ENCODE measurements around the gene RAPGEF5. TPM values are rescaled to one million over a fixed set of nuclear protein-coding genes. Genes with fewer than 3 reads are reported as not detected.

The RAPGEF5 gene
- polyA plus RNA-seq, 6 donors from 2014 or later = 1.4 to 6.8 (median 3.0) TPM

DNA sequence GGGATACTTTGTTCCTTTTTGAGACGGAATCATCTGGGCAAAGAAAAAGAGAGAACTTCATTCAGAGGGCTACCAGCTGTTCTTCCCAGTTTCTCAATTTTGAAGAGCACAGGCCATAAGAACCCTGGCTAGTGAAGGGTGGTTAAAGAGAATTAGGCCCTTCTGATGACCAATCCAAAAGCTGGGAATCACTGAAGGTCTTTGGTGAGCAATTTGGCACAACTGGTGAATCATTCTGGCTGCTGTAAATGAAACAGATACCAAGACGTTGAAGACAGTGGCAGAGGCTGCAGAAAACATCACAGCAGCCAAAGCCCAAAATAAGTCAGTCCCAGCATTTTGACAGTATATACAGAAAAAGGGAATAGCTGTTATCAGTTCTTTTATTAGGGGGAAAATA is 5.1 kb downstream of the RAPGEF5 start:
- H3K27ac Mint-ChIP-seq = peak overlapping the region in 2 of 6 donors; percentile 13 to 27
- H3K9me3 Mint-ChIP-seq = peaks cover 0 to 28% (median 14%) of the 10 kb centered on the region in 7 donors
- peaks cover 13 to 26% (median 15%) of the 10 kb centered on the region in 3 donors for H3K4me1 Mint-ChIP-seq
- no peaks in the 10 kb centered on the region for H3K27me3 Mint-ChIP-seq
- H3K4me3 Mint-ChIP-seq = peak overlapping the region in 1 of 8 donors; percentile 11
- peaks cover 11 to 24% of the 10 kb centered on the region in 2 donors for H3K36me3 Mint-ChIP-seq
- DNase-seq (no peak), ATAC-seq (ENCODE audit: low read depth in 2 of 2) (no peak)

DNA sequence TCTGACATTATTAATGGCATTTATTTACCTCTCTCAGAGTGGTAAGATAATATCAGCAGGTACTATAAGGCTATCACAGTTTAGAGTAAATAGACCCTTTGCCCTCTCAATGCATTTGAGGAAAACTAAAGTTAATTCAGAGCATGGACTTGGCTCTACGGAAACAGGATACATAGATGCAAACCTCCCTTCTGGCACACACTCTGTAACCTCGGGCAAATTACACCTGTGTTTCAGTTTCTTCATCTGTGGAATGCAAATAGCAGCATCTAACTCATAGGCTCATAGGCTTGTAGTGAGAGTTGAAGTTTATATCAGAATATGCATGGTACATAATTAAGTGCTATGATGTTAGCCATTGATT is 5.6 kb downstream of the RAPGEF5 start:
- peaks cover 14 to 28% (median 15%) of the 10 kb centered on the region in 3 donors for H3K4me1 Mint-ChIP-seq
- H3K27ac Mint-ChIP-seq = peak overlapping the region in 1 of 6 donors; percentile 27
- H3K9me3 Mint-ChIP-seq = peaks cover 0 to 28% (median 14%) of the 10 kb centered on the region in 7 donors
- H3K36me3 Mint-ChIP-seq = peaks cover 11 to 24% of the 10 kb centered on the region in 2 donors
- H3K27me3 Mint-ChIP-seq = no peaks in the 10 kb centered on the region
- ATAC-seq (ENCODE audit: low read depth in 2 of 2) (no peak), DNase-seq (no peak)
- H3K4me3 Mint-ChIP-seq = peak overlapping the region in 1 of 8 donors; percentile 2

DNA sequence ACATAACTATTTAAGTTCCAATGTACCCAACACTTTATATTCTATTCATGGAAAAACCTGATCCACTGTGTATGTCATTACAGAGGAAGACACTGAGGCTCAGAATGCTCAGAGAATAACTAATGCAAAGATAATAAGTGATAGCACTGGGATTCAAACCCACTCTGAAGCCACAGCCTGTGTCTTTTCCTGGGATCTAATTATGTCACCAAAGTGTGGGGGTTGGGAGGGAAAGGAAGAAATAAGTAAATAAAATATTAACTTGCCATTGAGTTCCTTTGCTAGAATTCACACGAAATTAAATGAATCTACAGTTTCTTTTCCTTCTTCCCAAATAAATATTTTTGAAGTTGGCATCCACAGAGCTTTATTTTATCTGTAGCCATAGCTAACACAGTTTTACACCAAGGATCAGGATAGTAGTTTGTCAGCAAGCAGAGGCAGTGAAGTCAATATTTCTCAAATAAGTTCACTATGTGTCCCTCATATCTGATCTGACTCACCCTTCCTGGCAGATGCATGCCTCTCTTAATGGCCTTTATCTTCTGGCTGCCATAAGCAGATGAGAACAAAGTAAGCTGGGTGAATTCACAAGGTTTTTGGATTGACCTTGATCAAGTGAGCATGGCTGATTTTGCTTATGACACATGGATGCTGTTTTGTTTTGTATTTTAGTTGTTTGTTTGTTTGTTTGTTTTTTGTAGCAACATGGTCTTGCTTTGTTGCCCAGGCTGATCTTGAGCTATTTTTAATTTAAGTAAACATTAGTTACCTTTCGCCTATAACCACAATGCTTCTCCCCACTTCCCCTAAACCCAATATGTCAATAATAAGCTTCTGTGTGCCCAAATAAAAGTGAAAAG is 6.3 kb downstream of the RAPGEF5 start:
- Mint-ChIP-seq H3K9me3 (peaks cover 0 to 28% (median 14%) of the 10 kb centered on the region in 7 donors), H3K36me3 (peaks cover 11 to 24% of the 10 kb centered on the region in 2 donors), H3K27ac (peak overlapping the region in 1 of 6 donors; percentile 63), H3K4me3 (no peak overlapping the region), H3K4me1 (peaks cover 10 to 28% (median 16%) of the 10 kb centered on the region in 3 donors), H3K27me3 (no peaks in the 10 kb centered on the region)
- no peak for ATAC-seq (ENCODE audit: low read depth in 2 of 2)
- no peak for DNase-seq

DNA sequence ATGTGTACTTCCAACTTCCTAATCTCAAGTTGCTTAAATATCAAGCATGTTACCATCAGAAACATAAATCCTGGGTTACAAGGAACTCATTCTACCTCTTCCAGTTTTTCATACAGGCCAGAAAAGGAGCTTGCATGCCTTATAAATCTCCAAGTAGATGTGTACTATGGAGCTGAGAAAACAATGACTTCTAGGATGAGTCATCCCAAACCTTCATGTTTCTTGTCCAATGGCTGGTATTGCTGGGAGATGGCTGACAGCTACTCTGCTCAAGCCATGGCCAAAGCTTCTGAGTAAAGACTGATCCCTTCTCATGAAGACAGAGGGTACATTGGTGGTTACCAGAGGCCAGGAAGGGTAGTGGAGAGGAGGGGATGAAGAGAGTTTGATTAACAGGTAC is 8.6 kb downstream of the RAPGEF5 start:
- Mint-ChIP-seq H3K4me1 (peaks cover 6 to 24% (median 17%) of the 10 kb centered on the region in 3 donors), H3K4me3 (no peak overlapping the region), H3K36me3 (peaks cover 11 to 16% of the 10 kb centered on the region in 2 donors), H3K9me3 (peaks cover 0 to 14% (median 8%) of the 10 kb centered on the region in 7 donors), H3K27ac (peak overlapping the region in 1 of 6 donors; percentile 65), H3K27me3 (no peaks in the 10 kb centered on the region)
- DNase-seq = no peak
- ATAC-seq (ENCODE audit: low read depth in 2 of 2) = no peak

DNA sequence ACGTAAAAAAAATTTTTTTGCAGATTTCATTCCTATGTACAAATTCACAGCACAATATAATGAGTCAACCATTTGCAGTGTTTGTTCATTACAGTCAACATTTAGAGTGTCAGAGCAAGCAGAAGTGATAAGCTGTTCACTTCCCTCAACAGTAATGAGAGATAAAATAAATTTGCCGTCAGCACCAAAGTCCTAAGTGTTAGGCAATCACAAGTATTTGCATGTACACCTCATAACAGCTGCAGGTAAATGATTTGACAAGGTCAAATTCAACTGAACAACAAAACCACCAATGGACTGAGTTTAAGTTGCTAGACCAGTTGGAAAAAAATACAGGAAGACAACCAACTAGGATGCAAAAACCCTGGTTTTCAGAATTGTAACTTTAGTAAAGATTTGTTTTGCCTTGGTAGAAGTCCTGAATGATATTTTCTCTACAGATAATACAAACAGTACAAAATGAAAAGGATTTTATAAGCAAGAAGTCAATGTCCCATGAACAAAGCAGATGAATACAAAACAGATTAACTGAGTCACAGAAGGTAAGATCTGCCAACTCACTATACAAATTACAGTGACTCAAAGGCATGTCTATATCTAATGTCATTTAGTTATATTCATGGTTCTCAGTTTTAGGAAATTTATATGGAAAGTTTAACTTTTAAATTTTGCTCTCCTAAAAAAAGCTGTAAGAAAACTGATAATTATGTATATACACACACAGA is 10.4 kb downstream of the RAPGEF5 start:
- peaks cover 9 to 17% (median 16%) of the 10 kb centered on the region in 3 donors for H3K4me1 Mint-ChIP-seq
- H3K27me3 Mint-ChIP-seq = no peaks in the 10 kb centered on the region
- DNase-seq = no peak
- H3K9me3 Mint-ChIP-seq = peaks cover 0 to under 1% (median 0%) of the 10 kb centered on the region in 7 donors
- no peak overlapping the region for H3K4me3 Mint-ChIP-seq
- peak overlapping the region in 1 of 6 donors; percentile 22 for H3K27ac Mint-ChIP-seq
- peaks cover 0 to 15% of the 10 kb centered on the region in 2 donors for H3K36me3 Mint-ChIP-seq
- no peak for ATAC-seq (ENCODE audit: low read depth in 2 of 2)

DNA sequence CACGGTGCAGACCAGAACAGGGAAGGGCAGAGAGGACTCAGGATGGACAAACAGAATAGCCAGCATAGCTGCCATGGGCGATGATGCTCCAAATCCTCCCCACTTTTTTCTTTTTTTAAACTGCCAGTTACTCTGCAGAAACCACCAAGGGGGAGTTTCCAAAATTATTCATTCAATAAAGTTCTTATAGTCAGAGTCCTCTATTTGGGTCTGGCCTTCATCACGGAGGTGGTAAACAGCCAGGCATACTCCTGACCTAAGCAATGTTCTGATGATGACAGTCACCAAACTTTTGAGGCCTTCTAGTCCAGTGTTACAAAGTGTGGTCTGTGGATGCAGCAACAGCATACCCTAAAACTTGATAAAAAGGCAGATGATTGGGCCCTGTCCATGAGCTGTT is 12.3 kb downstream of the RAPGEF5 start:
- no peaks in the 10 kb centered on the region for H3K27me3 Mint-ChIP-seq
- H3K27ac Mint-ChIP-seq = no peak overlapping the region
- peaks cover 10 to 15% (median 14%) of the 10 kb centered on the region in 3 donors for H3K4me1 Mint-ChIP-seq
- ATAC-seq (ENCODE audit: low read depth in 2 of 2) (no peak), DNase-seq (no peak)
- no peak overlapping the region for H3K4me3 Mint-ChIP-seq
- peaks cover 0 to 8% (median 5%) of the 10 kb centered on the region in 7 donors for H3K9me3 Mint-ChIP-seq
- H3K36me3 Mint-ChIP-seq = peaks cover 0 to 22% of the 10 kb centered on the region in 2 donors

DNA sequence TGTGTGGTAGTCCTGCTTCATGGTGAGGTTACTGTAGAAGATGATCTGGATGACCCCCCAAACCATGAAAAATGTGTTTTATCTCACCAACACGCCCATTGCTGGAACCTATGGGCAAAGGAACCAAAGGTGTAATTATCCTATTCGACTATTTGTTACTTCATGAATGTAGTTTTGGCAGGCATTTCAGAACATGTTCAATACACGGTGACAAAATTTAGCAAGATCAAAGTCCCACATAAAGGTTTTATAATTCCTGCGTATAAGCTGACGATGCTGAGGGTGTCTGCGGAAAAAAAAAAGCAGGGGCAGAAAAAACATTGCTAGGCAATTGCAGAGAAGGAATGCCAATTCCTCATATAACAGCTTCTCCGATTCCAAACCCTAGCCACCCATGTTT is 13.3 kb downstream of the RAPGEF5 start:
- no peak overlapping the region for H3K27ac Mint-ChIP-seq
- no peak overlapping the region for H3K4me3 Mint-ChIP-seq
- DNase-seq (no peak), ATAC-seq (ENCODE audit: low read depth in 2 of 2) (no peak)
- peaks cover 0 to 22% of the 10 kb centered on the region in 2 donors for H3K36me3 Mint-ChIP-seq
- H3K27me3 Mint-ChIP-seq = no peaks in the 10 kb centered on the region
- H3K9me3 Mint-ChIP-seq = peaks cover 0 to 8% (median 5%) of the 10 kb centered on the region in 7 donors
- peaks cover 16 to 25% (median 23%) of the 10 kb centered on the region in 3 donors for H3K4me1 Mint-ChIP-seq

DNA sequence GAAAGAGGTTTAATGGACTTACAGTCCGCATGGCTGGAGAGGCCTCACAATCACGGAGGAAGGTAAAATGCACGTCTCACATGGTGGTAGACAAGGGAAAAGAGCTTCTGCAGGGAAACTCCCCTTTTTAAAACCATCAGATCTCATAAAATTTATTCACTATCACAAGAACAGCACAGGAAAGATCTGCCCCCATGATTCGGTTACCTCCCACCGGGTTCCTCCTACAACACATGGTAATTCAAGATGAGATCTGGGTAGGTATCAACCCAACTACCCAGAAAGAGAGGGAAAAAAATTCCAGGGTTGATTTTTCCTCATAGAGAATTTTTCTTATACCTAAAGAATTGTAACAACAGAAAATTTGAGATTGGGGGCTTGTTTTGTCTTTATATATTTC is 13.9 kb downstream of the RAPGEF5 start:
- H3K36me3 Mint-ChIP-seq = peaks cover 0 to 17% of the 10 kb centered on the region in 2 donors
- ATAC-seq (ENCODE audit: low read depth in 2 of 2) (no peak), DNase-seq (no peak)
- H3K27me3 Mint-ChIP-seq = no peaks in the 10 kb centered on the region
- H3K27ac Mint-ChIP-seq = peak overlapping the region in 1 of 6 donors; percentile 1
- H3K9me3 Mint-ChIP-seq = peaks cover 0 to 8% (median 5%) of the 10 kb centered on the region in 7 donors
- no peak overlapping the region for H3K4me3 Mint-ChIP-seq
- H3K4me1 Mint-ChIP-seq = peaks cover 16 to 27% (median 23%) of the 10 kb centered on the region in 3 donors

DNA sequence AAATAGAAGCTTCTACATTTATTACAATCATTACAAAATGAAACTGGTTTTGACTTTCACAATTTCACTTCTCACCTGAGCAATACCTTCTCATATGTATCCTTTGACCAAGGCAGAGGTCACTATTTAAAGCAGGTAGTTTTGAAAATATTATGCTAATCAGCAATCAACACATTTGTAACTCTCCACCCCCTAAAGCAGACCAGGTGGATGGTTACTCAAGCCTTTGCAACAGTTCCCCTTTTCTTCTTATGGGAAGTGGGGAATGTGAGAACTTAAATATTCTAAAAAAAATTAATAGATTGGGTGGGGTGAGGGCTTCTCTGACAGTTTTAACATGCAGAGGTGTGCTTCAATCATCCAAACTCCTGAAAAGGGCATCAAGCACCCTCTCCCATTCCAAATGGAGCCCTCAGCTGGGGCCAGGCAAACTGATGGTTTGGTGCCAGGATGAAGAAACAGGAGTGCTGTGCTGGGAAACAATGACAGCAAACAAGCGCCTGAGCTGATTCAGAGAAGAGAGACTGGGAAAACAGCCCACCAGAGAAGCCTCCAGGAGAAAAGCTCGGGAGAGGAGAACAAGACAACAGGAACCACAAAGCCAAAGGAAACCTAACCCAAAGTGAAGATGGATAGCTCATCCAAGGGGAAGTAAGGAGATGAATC is 17.1 kb downstream of the RAPGEF5 start:
- Mint-ChIP-seq H3K36me3 (peaks cover 0 to 14% of the 10 kb centered on the region in 2 donors), H3K27me3 (no peaks in the 10 kb centered on the region), H3K9me3 (peaks cover 0 to 8% (median 5%) of the 10 kb centered on the region in 7 donors), H3K27ac (peak overlapping the region in 2 of 6 donors; percentile 44 to 88), H3K4me1 (peaks cover 18 to 32% (median 20%) of the 10 kb centered on the region in 3 donors), H3K4me3 (no peak overlapping the region)
- DNase-seq (no peak), ATAC-seq (ENCODE audit: low read depth in 2 of 2) (peak; percentile 38 to 61)

DNA sequence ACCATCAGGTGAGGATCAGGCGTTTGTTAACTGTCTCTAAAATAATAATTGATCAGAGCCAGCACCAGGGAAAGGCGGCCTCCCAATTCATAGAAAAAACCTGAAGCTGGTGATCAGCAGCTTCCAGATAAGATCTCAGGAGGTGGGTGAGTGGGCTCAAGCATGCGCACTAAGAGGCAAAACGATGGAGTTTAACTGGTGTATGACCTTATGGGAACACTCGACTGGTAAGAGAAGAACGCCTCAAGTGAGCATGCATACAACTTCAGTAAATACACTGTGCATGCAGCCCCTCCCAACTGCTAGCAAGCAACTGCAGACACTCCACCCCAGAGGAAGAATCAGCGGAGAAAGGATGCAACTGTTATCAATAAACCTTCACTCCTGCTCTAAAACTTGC is 18.1 kb downstream of the RAPGEF5 start:
- Mint-ChIP-seq H3K36me3 (peaks cover 0 to 14% of the 10 kb centered on the region in 2 donors), H3K9me3 (peaks cover 0 to 8% (median 5%) of the 10 kb centered on the region in 7 donors), H3K4me1 (peaks cover 18 to 28% (median 20%) of the 10 kb centered on the region in 3 donors), H3K27ac (no peak overlapping the region), H3K4me3 (no peak overlapping the region), H3K27me3 (no peaks in the 10 kb centered on the region)
- no peak for DNase-seq
- no peak for ATAC-seq (ENCODE audit: low read depth in 2 of 2)

DNA sequence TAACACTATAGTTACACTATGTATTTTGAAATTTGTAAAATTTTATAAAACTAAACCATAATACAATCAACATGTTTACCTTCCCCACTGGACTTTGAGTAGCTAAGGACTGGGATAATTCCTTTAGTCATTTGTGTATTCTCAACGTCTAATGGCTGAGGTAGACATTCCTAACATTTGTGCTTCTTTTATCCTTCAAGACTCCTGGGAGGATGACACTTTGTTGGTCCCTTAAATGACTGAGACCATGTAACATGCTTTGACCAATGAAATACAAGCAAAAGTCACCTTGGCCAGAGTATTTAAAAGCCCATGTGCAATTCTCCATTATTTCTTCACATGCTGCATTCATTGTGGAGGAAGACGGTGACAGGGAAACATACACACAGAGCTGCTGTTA is 18.5 kb downstream of the RAPGEF5 start:
- Mint-ChIP-seq H3K27me3 (no peaks in the 10 kb centered on the region), H3K9me3 (peaks cover 0 to 8% (median 5%) of the 10 kb centered on the region in 7 donors), H3K36me3 (peaks cover 0 to 14% of the 10 kb centered on the region in 2 donors), H3K4me1 (peaks cover 18 to 28% (median 20%) of the 10 kb centered on the region in 3 donors), H3K27ac (no peak overlapping the region), H3K4me3 (no peak overlapping the region)
- DNase-seq (no peak), ATAC-seq (ENCODE audit: low read depth in 2 of 2) (no peak)

DNA sequence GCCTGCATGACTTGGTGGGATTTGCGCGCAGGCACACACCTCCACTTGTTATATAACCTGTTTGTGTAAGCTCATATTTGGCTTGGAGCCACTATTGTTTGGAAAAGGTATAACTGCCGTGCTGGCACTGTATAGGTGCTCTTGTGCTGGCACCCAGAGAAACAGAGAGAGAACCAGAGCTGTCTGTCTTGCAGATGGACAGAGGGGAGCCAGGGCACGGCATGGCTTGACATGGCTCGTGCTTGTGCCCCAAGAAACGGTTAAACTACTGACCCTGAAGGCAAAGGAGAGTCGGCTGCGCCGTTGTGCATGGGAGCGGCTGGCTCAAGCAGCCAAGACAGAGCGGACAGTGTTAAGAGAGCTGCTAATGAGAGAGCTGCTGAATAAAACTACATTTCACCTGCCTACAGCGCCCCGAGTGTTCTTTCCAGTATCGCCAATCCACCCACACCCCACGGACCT is 23.2 kb downstream of the RAPGEF5 start:
- Mint-ChIP-seq H3K4me3 (no peak overlapping the region), H3K4me1 (peaks cover 5 to 17% (median 17%) of the 10 kb centered on the region in 3 donors), H3K27ac (no peak overlapping the region), H3K36me3 (peaks cover 0 to 5% of the 10 kb centered on the region in 2 donors), H3K9me3 (no peaks in the 10 kb centered on the region), H3K27me3 (no peaks in the 10 kb centered on the region)
- DNase-seq (no peak), ATAC-seq (ENCODE audit: low read depth in 2 of 2) (no peak)

DNA sequence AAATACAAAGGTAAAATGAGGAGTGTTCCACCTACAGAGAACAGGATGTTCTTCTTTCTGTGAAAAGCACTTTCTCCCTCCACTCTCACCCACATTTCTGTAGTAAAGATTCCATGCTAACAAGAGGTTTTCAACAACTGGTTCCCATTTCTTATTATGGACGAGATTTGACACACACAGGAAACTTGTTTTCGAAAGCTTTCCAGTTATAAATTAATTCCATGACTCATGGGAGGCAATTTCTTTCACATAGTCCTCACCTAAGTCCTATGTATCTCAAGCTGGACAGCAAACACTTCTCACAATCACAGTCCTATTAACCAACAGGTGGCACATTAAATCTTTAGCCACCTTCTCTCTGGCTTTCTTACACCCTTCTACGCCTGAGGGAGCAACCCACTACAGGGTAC is 24.5 kb downstream of the RAPGEF5 start:
- DNase-seq = no peak
- no peak for ATAC-seq (ENCODE audit: low read depth in 2 of 2)
- H3K4me1 Mint-ChIP-seq = peaks cover 5 to 17% (median 14%) of the 10 kb centered on the region in 3 donors
- peak overlapping the region in 4 of 6 donors; percentile 5 to 74 (median 44) for H3K27ac Mint-ChIP-seq
- H3K36me3 Mint-ChIP-seq = peaks cover 0 to 5% of the 10 kb centered on the region in 2 donors
- no peaks in the 10 kb centered on the region for H3K27me3 Mint-ChIP-seq
- H3K9me3 Mint-ChIP-seq = no peaks in the 10 kb centered on the region
- no peak overlapping the region for H3K4me3 Mint-ChIP-seq
